ENCODE results near the gene PFDN6.
"Not testable (repeated sequence)": the region's sequence is repeated elsewhere in the genome, so short reads cannot be mapped to it uniquely, and the experiment has no call there.

Gene PFDN6

GRCh38 chr6:33252759-33253158 is 36.6 kb upstream of the PFDN6 start:
- H3K27ac ChIP-seq (ENCODE audit: low read length): no peak overlapping the region
- DNase-seq: no peak
- H3K27me3 ChIP-seq (replicated peaks; ENCODE audit: insufficient read depth, low read length): no peaks in the 10 kb centered on the region
- no peaks in the 10 kb centered on the region for H3K36me3 ChIP-seq (replicated peaks; ENCODE audit: insufficient read depth, low read length)
- H3K4me1 ChIP-seq (ENCODE audit: low read length): peaks cover 10% of the 10 kb centered on the region
- H3K79me2 ChIP-seq (ENCODE audit: low read length): peaks cover 12% of the 10 kb centered on the region
- no peak overlapping the region for H3K4me2 ChIP-seq (ENCODE audit: low read depth, low read length)
- no peak overlapping the region for H3K9ac ChIP-seq (ENCODE audit: low read length)
- peaks cover 6% of the 10 kb centered on the region for H3F3A ChIP-seq (ENCODE audit: insufficient read depth, low read length)
- TF ChIP-seq, protein P1, sequence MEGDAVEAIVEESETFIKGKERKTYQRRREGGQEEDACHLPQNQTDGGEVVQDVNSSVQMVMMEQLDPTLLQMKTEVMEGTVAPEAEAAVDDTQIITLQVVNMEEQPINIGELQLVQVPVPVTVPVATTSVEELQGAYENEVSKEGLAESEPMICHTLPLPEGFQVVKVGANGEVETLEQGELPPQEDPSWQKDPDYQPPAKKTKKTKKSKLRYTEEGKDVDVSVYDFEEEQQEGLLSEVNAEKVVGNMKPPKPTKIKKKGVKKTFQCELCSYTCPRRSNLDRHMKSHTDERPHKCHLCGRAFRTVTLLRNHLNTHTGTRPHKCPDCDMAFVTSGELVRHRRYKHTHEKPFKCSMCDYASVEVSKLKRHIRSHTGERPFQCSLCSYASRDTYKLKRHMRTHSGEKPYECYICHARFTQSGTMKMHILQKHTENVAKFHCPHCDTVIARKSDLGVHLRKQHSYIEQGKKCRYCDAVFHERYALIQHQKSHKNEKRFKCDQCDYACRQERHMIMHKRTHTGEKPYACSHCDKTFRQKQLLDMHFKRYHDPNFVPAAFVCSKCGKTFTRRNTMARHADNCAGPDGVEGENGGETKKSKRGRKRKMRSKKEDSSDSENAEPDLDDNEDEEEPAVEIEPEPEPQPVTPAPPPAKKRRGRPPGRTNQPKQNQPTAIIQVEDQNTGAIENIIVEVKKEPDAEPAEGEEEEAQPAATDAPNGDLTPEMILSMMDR (IDR thresholded peaks at IDR 0.05; ENCODE audit: low read length): no peak
- no peaks in the 10 kb centered on the region for H3K9me3 ChIP-seq (replicated peaks; ENCODE audit: insufficient read depth, low read length)
- no peaks in the 10 kb centered on the region for H4K20me1 ChIP-seq (ENCODE audit: insufficient read depth, low read length)
- no peaks in the 10 kb centered on the region for H3K9me2 ChIP-seq (replicated peaks; ENCODE audit: insufficient read depth, low read length)
- no peak overlapping the region for H3K4me3 ChIP-seq (ENCODE audit: low read length)
- no peak overlapping the region for H2AFZ ChIP-seq (ENCODE audit: low read length)

DNA sequence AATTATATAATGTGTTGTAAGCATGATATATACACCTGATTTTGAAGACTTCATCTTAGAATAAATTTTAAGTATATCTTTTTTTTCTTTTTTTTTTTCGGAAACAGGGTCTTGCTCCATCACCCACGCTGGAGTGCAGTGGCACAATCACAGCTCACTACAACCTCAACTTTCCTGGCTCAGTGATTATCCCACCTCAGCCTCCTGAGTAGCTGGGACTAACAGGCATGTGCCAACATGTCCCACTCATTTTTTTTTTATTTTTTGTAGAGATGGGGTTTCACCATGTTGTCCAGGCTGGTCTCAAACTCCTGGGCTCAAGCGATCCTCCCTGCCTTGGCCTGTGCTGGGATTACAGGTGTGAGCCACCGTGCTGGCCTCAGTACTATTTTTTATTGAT is 34.8 kb upstream of the PFDN6 start:
- no peak for TF ChIP-seq EZH2phosphoT487 (IDR thresholded peaks at IDR 0.05; ENCODE audit: low read length)
- Histone ChIP-seq H3K79me2 (ENCODE audit: low read length) (peaks cover 12% of the 10 kb centered on the region), H3K9ac (ENCODE audit: low read length) (no peak overlapping the region), H3K36me3 (replicated peaks; ENCODE audit: insufficient read depth, low read length) (no peaks in the 10 kb centered on the region), H3F3A (ENCODE audit: insufficient read depth, low read length) (no peaks in the 10 kb centered on the region; the same call in 1 of the 2 replicates), H3K4me3 (ENCODE audit: low read length) (no peak overlapping the region), H2AFZ (ENCODE audit: low read length) (no peak overlapping the region), H3K27me3 (replicated peaks; ENCODE audit: insufficient read depth, low read length) (no peaks in the 10 kb centered on the region), H3K9me2 (replicated peaks; ENCODE audit: insufficient read depth, low read length) (no peaks in the 10 kb centered on the region), H4K20me1 (ENCODE audit: insufficient read depth, low read length) (no peaks in the 10 kb centered on the region), H3K4me1 (ENCODE audit: low read length) (peaks cover 8% of the 10 kb centered on the region), H3K9me3 (replicated peaks; ENCODE audit: insufficient read depth, low read length) (no peaks in the 10 kb centered on the region), H3K4me2 (ENCODE audit: low read depth, low read length) (no peak overlapping the region), H3K27ac (ENCODE audit: low read length) (no peak overlapping the region)
- DNase-seq: no peak

- H3K4me2 ChIP-seq (ENCODE audit: low read depth, low read length): no peak overlapping the region
- no peaks in the 10 kb centered on the region for H3K36me3 ChIP-seq (replicated peaks; ENCODE audit: insufficient read depth, low read length)
These were observed 30.4 kb upstream of the PFDN6 start for GRCh38 chr6:33259032-33259431.

DNA sequence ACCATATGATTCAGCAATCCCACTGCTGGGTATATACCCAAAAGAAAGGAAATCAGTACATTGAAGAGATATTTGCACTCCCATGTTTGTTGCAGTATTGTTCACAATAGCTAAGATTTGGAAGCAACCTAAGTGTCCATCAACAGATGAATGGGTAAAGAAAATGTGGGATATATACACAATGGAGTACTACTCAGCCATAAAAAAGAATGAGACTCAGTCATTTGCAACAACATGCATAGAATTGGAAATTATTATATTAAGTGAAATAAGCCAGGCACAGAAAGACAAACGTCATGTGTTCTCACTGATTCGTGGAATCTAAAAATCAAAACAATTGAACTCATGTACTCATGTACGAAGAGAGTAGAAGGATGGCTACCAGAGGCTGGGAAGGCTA is 26.9 kb upstream of the PFDN6 start:
- H3K4me2 ChIP-seq (ENCODE audit: low read depth, low read length); H3K4me1 ChIP-seq (ENCODE audit: low read length); H2AFZ ChIP-seq (ENCODE audit: low read length); H3F3A ChIP-seq (ENCODE audit: insufficient read depth, low read length); H4K20me1 ChIP-seq (ENCODE audit: insufficient read depth, low read length); DNase-seq; H3K9me3 ChIP-seq (replicated peaks; ENCODE audit: insufficient read depth, low read length); H3K36me3 ChIP-seq (replicated peaks; ENCODE audit: insufficient read depth, low read length); H3K27ac ChIP-seq (ENCODE audit: low read length); H3K79me2 ChIP-seq (ENCODE audit: low read length); H3K4me3 ChIP-seq (ENCODE audit: low read length); H3K9me2 ChIP-seq (replicated peaks; ENCODE audit: insufficient read depth, low read length); H3K9ac ChIP-seq (ENCODE audit: low read length); H3K27me3 ChIP-seq (replicated peaks; ENCODE audit: insufficient read depth, low read length): not testable (repeated sequence)

More at GRCh38 chr6:33259032-33259431, 30.4 kb upstream of the PFDN6 start:
- Histone ChIP-seq H2AFZ (ENCODE audit: low read length) (no peak overlapping the region), H3K4me3 (ENCODE audit: low read length) (no peak overlapping the region), H3K27ac (ENCODE audit: low read length) (no peak overlapping the region), H3K9me3 (replicated peaks; ENCODE audit: insufficient read depth, low read length) (no peaks in the 10 kb centered on the region), H3K27me3 (replicated peaks; ENCODE audit: insufficient read depth, low read length) (no peaks in the 10 kb centered on the region), H3K79me2 (ENCODE audit: low read length) (no peaks in the 10 kb centered on the region), H3F3A (ENCODE audit: insufficient read depth, low read length) (no peaks in the 10 kb centered on the region; the same call in 1 of the 2 replicates), H3K9ac (ENCODE audit: low read length) (no peak overlapping the region), H3K9me2 (replicated peaks; ENCODE audit: insufficient read depth, low read length) (no peaks in the 10 kb centered on the region), H4K20me1 (ENCODE audit: insufficient read depth, low read length) (no peaks in the 10 kb centered on the region), H3K4me1 (ENCODE audit: low read length) (no peaks in the 10 kb centered on the region)
- DNase-seq: no peak
- TF ChIP-seq EZH2 (optimal IDR thresholded peaks at IDR 0.05; ENCODE audit: low read depth, low read length) (no peak), EZH2phosphoT487 (IDR thresholded peaks at IDR 0.05; ENCODE audit: low read length) (no peak)
- TF ChIP-seq, protein P1 (IDR thresholded peaks at IDR 0.05; ENCODE audit: low read length): no peak

Measured in MM.1S (cell line).